GM13977 (cell line): ENCODE results near the gene S100A7.

Experiments
- DNase-seq: peaks from one replicate; pipeline ENCODE4 v3.0.0; 2012; ENCODE audit warnings: low spot score
- CTCF ChIP-seq: IDR thresholded peaks from 2 replicates; pipeline ENCODE4 v1.5.1; 2012; ENCODE audit warnings: mild to moderate bottlenecking, control low read depth; ENCODE audit not compliant: insufficient read depth; ENCODE audit errors: extremely low read depth, missing control alignments
- in situ Hi-C: fragments of 300-500 bp; cut with MboI; formaldehyde crosslinking; loops from one replicate; pipeline ENCODE4 v1.12.0; 2022; ENCODE audit warnings: low sequenced_read_pairs, low pct_unique_long_range_greater_than_20kb, mixed read lengths, inconsistent platforms; ENCODE audit not compliant: unreplicated experiment

The S100A7 gene

GRCh38 chr1:153505576-153505975 is 45.1 kb upstream of the S100A7 start:
- in situ Hi-C loops = loop anchor here (25.0 kb wide), 1 partner anchor 482 kb away; the partner anchor contains the start of genes JTB, RAB13 and RPS27
- TF ChIP-seq CTCF = no peak
- DNase-seq = no peak

- in situ Hi-C loops = loop anchor here (25.0 kb wide), 1 partner anchor 484 kb away; the partner anchor contains the start of genes JTB, RAB13 and RPS27
- no peak for DNase-seq
- no peak for TF ChIP-seq CTCF
Measured at GRCh38 chr1:153503766-153504165, 43.3 kb upstream of the S100A7 start.

GRCh38 chr1:153498746-153499145 is 38.3 kb upstream of the S100A7 start:
- in situ Hi-C loops = no loop called here
- DNase-seq = no peak
- TF ChIP-seq CTCF = no peak

- TF ChIP-seq CTCF = no peak
- in situ Hi-C loops = no loop called here
Measured at GRCh38 chr1:153495536-153495935, 35.1 kb upstream of the S100A7 start.

GRCh38 chr1:153494976-153495535 is 34.6 kb upstream of the S100A7 start:
- in situ Hi-C loops = no loop called here
- TF ChIP-seq CTCF = peak; percentile 87
- peak; percentile 68 for DNase-seq

More at GRCh38 chr1:153495536-153495935, 35.1 kb upstream of the S100A7 start:
- no peak for DNase-seq

- TF ChIP-seq CTCF = no peak
- DNase-seq = no peak
Measured at GRCh38 chr1:153493343-153493960, 33.0 kb upstream of the S100A7 start.

More at GRCh38 chr1:153493343-153493960, 33.0 kb upstream of the S100A7 start:
- in situ Hi-C loops = no loop called here
